Measurements from ENCODE around the gene PSIP1. TPM values are rescaled to one million over a fixed set of nuclear protein-coding genes. Genes with fewer than 3 reads are reported as not detected.

The PSIP1 gene
- total RNA-seq, 1 experiment from 2014 or later = 57.8 TPM

DNA sequence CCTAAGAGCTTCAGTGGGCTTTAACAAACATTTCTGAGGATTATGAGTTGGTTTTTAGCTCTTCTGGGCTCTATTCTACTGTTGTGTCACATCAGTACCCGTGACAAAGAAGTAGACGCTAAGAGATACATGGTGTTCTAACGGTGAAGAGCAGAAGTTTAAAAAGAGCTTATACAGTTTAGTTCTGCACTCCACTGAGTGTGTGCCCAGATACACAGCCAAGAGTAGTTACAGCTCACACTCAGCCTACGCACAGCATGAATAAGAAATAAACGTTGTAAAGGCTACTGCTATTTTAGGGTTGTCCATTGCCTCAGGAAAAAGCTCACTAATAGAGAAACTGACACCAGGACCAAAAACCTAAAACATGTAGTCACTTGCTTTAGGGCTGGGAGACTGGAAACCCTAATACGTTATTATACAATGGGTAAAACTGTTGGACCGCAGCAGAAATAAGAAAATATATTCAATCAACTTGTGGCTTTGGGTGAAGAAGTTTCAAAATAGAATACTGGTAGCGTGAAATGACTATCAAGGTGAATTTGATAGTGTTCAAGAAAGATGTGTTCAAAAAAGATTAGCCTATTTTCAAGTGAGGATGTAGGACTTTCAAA lies 34.7 kb downstream of the PSIP1 start:
- CTCF ChIA-PET = interaction anchor here (0.6 kb wide), 2 partner anchors 12 to 132 kb away, joined by 3 read pairs; no protein-coding TSS in a partner anchor
- no peaks in the 10 kb centered on the region for H3K4me1 Mint-ChIP-seq (ENCODE audit: insufficient read depth, unreplicated experiment)
- TF ChIP-seq, protein P1, sequence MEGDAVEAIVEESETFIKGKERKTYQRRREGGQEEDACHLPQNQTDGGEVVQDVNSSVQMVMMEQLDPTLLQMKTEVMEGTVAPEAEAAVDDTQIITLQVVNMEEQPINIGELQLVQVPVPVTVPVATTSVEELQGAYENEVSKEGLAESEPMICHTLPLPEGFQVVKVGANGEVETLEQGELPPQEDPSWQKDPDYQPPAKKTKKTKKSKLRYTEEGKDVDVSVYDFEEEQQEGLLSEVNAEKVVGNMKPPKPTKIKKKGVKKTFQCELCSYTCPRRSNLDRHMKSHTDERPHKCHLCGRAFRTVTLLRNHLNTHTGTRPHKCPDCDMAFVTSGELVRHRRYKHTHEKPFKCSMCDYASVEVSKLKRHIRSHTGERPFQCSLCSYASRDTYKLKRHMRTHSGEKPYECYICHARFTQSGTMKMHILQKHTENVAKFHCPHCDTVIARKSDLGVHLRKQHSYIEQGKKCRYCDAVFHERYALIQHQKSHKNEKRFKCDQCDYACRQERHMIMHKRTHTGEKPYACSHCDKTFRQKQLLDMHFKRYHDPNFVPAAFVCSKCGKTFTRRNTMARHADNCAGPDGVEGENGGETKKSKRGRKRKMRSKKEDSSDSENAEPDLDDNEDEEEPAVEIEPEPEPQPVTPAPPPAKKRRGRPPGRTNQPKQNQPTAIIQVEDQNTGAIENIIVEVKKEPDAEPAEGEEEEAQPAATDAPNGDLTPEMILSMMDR (IDR thresholded peaks at IDR 0.05; ENCODE audit: unreplicated experiment) = no peak
- H3K27ac Mint-ChIP-seq (ENCODE audit: low read depth, unreplicated experiment) = no peak overlapping the region
- no TSS peak for BruUV-seq (replicated peaks)
- H3K36me3 Mint-ChIP-seq (ENCODE audit: insufficient read depth, unreplicated experiment) = peaks cover 42% of the 10 kb centered on the region
- no peak overlapping the region for H3K4me3 Mint-ChIP-seq (ENCODE audit: unreplicated experiment)
- H3K27me3 Mint-ChIP-seq (ENCODE audit: insufficient read depth, unreplicated experiment) = no peaks in the 10 kb centered on the region
- intact Hi-C loops (cut with micrococcal nuclease) = no loop called here
- DNase-seq (ENCODE audit: unreplicated experiment) = no peak
- POLR2A ChIA-PET = interaction anchor here (1.2 kb wide), 1 partner anchor 37 kb away, joined by 3 read pairs; no protein-coding TSS in a partner anchor
- no peaks in the 10 kb centered on the region for H3K9me3 Mint-ChIP-seq (ENCODE audit: unreplicated experiment)

DNA sequence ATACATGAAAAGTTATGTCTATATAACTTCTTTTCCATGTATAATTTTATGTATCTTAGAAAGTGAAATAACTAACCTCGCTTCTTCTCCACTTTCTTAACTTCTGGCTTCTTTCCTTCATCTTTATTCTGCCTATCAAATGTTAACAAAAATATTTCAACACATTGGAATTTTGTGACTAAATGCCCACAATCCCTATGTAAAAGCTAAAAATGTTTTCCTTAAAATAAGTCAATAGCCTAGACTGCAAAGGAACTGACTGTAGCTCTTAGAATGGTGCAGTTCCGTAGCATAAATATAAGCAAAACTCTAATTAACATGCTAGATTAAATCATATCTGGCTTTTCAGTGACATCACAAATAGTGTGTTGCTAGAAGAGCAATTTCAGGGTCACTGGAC lies 40.9 kb downstream of the PSIP1 start:
- Mint-ChIP-seq H3K27ac (ENCODE audit: low read depth, unreplicated experiment) (no peak overlapping the region), H3K4me1 (ENCODE audit: insufficient read depth, unreplicated experiment) (no peaks in the 10 kb centered on the region), H3K36me3 (ENCODE audit: insufficient read depth, unreplicated experiment) (peaks cover 64% of the 10 kb centered on the region), H3K4me3 (ENCODE audit: unreplicated experiment) (no peak overlapping the region), H3K27me3 (ENCODE audit: insufficient read depth, unreplicated experiment) (no peaks in the 10 kb centered on the region), H3K9me3 (ENCODE audit: unreplicated experiment) (no peaks in the 10 kb centered on the region)
- intact Hi-C loops (cut with micrococcal nuclease) = no loop called here
- no TSS peak for BruUV-seq (replicated peaks)
- DNase-seq (ENCODE audit: unreplicated experiment) = no peak
- TF ChIP-seq, protein P1 (IDR thresholded peaks at IDR 0.05; ENCODE audit: unreplicated experiment) = no peak
- ChIA-PET CTCF (interaction anchor here (0.6 kb wide), 1 partner anchor 71 kb away, joined by 3 read pairs; no protein-coding TSS in a partner anchor), POLR2A (interaction anchor here (0.6 to 1.1 kb wide), 6 partner anchors 14 to 375 kb away, joined by 3 to 5 read pairs (median 3); no protein-coding TSS in a partner anchor)

DNA sequence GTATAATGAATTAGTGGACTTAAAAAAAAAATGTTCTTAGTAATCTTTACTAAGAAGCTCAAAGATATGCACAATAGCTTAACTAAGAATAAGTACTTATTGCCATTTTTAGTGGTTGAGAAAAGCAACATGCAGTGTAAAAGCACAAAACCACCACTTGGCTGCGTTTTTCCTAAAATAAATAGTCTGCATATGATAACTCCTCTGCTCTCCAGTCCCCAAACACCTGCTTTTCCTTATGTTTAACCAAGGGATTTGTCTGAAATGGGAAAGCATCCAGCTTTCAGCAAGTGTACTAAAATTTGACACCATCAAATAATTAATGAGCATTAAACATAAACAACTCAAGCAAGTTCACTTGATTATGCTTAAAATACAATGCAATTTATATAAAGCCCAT lies 41.4 kb downstream of the PSIP1 start:
- no peak overlapping the region for H3K27ac Mint-ChIP-seq (ENCODE audit: low read depth, unreplicated experiment)
- intact Hi-C loops (cut with micrococcal nuclease) = no loop called here

DNA sequence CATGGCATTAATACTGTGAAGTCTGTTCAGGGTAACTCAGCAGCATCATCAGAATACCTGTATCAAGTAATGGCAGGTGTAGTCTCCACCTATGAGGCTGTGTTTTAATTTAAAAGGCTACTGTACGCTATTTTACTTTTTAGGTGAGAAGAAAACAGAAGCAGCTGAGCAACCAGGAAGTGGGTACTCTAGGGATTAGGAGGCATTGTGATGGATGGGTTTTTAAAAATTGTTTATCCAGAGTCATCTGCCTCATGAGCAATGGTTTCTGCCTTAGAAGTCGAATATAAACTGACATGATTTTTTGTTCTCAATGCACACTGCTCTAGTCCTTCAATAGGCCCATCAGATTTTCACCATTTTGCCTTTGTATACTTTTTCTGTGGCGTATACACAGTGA lies 42.6 kb downstream of the PSIP1 start:
- no peaks in the 10 kb centered on the region for H3K27me3 Mint-ChIP-seq (ENCODE audit: insufficient read depth, unreplicated experiment)
- no peaks in the 10 kb centered on the region for H3K9me3 Mint-ChIP-seq (ENCODE audit: unreplicated experiment)
- ChIA-PET POLR2A (interaction anchor here (1.0 to 1.8 kb wide), 5 partner anchors 8 to 1763 kb away, joined by 3 to 6 read pairs (median 3); partner anchors contain the start of gene CCDC171), CTCF (interaction anchor here (0.5 to 1.1 kb wide), 2 partner anchors 10 to 16 kb away, joined by 4 read pairs; no protein-coding TSS in a partner anchor)
- DNase-seq (ENCODE audit: unreplicated experiment) = no peak
- intact Hi-C loops (cut with micrococcal nuclease) = no loop called here
- BruUV-seq (replicated peaks) = no TSS peak
- H3K27ac Mint-ChIP-seq (ENCODE audit: low read depth, unreplicated experiment) = no peak overlapping the region
- TF ChIP-seq, protein P1 (IDR thresholded peaks at IDR 0.05; ENCODE audit: unreplicated experiment) = no peak
- H3K4me3 Mint-ChIP-seq (ENCODE audit: unreplicated experiment) = no peak overlapping the region
- H3K36me3 Mint-ChIP-seq (ENCODE audit: insufficient read depth, unreplicated experiment) = peaks cover 69% of the 10 kb centered on the region
- H3K4me1 Mint-ChIP-seq (ENCODE audit: insufficient read depth, unreplicated experiment) = no peaks in the 10 kb centered on the region

More for the DNA sequence above, 41.4 kb downstream of the PSIP1 start:
- peaks cover 68% of the 10 kb centered on the region for H3K36me3 Mint-ChIP-seq (ENCODE audit: insufficient read depth, unreplicated experiment)
- DNase-seq (ENCODE audit: unreplicated experiment) = no peak
- no peaks in the 10 kb centered on the region for H3K27me3 Mint-ChIP-seq (ENCODE audit: insufficient read depth, unreplicated experiment)
- no peak overlapping the region for H3K4me3 Mint-ChIP-seq (ENCODE audit: unreplicated experiment)
- TF ChIP-seq, protein P1 (IDR thresholded peaks at IDR 0.05; ENCODE audit: unreplicated experiment) = no peak
- POLR2A ChIA-PET = interaction anchor here (0.6 to 1.1 kb wide), 4 partner anchors 14 to 153 kb away, joined by 3 to 5 read pairs (median 3); no protein-coding TSS in a partner anchor
- no TSS peak for BruUV-seq (replicated peaks)
- H3K4me1 Mint-ChIP-seq (ENCODE audit: insufficient read depth, unreplicated experiment) = no peaks in the 10 kb centered on the region
- no peaks in the 10 kb centered on the region for H3K9me3 Mint-ChIP-seq (ENCODE audit: unreplicated experiment)
- CTCF ChIA-PET = interaction anchor here (0.6 kb wide), 1 partner anchor 25 kb away, joined by 3 read pairs; no protein-coding TSS in a partner anchor
